HG03135 (cell line): ENCODE measurements around the gene LCN2.
"Not testable (repeated sequence)": the region's sequence is repeated elsewhere in the genome, so short reads cannot be mapped to it uniquely, and the experiment has no call there.

Experiments
- ATAC-seq: cut with Tn5 transposase; IDR thresholded peaks from one replicate; pipeline ENCODE4 v1.9.1; 2021; ENCODE audit warnings: mild to moderate bottlenecking, moderate library complexity; ENCODE audit not compliant: unreplicated experiment

Gene LCN2

GRCh38 chr9:128149001-128149701 is at the start of gene LCN2:
Gene LCN2 (plus strand): TSS chr9:128149453. CDS start chr9:128149526, 73 bp downstream.
- no peak for ATAC-seq

GRCh38 chr9:128099932-128100491 is 49.2 kb upstream of the LCN2 start:
- no peak for ATAC-seq

GRCh38 chr9:128100581-128100980 is 48.7 kb upstream of the LCN2 start:
- no peak for ATAC-seq

GRCh38 chr9:128101231-128101661 is 48.0 kb upstream of the LCN2 start:
- ATAC-seq: no peak

- ATAC-seq: no peak
Observed at GRCh38 chr9:128101690-128102089, 47.6 kb upstream of the LCN2 start.

- ATAC-seq: no peak
Observed at GRCh38 chr9:128102196-128102595, 47.1 kb upstream of the LCN2 start.

- no peak for ATAC-seq
Observed at GRCh38 chr9:128102861-128103588, 46.2 kb upstream of the LCN2 start.

GRCh38 chr9:128103589-128103962 is 45.7 kb upstream of the LCN2 start:
- no peak for ATAC-seq

- ATAC-seq: no peak
Observed at GRCh38 chr9:128104171-128104618, 45.1 kb upstream of the LCN2 start.

- ATAC-seq: no peak
Observed at GRCh38 chr9:128105538-128106175, 43.6 kb upstream of the LCN2 start.

GRCh38 chr9:128106181-128106939 is 42.9 kb upstream of the LCN2 start:
- no peak for ATAC-seq

- no peak for ATAC-seq
Observed at GRCh38 chr9:128106940-128107467, 42.2 kb upstream of the LCN2 start.

GRCh38 chr9:128107468-128108268 is 41.6 kb upstream of the LCN2 start:
- no peak for ATAC-seq

- ATAC-seq: no peak
Observed at GRCh38 chr9:128108269-128109049, 40.8 kb upstream of the LCN2 start.

- no peak for ATAC-seq
Observed at GRCh38 chr9:128109050-128109709, 40.1 kb upstream of the LCN2 start.

GRCh38 chr9:128111726-128112125 is 37.5 kb upstream of the LCN2 start:
- not testable (repeated sequence) for ATAC-seq

GRCh38 chr9:128113526-128114325 is 35.5 kb upstream of the LCN2 start:
- ATAC-seq: no peak
